H1 (cell line): ENCODE results near the gene SLC24A3. TPM values are rescaled to one million over a fixed set of nuclear protein-coding genes. Genes with fewer than 3 reads are reported as not detected.

ENCODE experiments used
- CTCF ChIA-PET: fragments of 300-600 bp; sonication (Branson Sonifier 250); formaldehyde crosslinking; loops from one replicate; lab custom pipeline; 2021; ENCODE audit not compliant: partially characterized antibody; lab: Charles Lee
- POLR2A ChIA-PET: fragments of 300-600 bp; sonication (Branson Sonifier 250); formaldehyde crosslinking; loops from one replicate; lab custom pipeline; 2021; ENCODE audit warnings: inconsistent platforms; ENCODE audit not compliant: partially characterized antibody; lab: Charles Lee
- DNase-seq, 2 experiments: peaks; one replicate each; pipeline versions ENCODE4 v3.0.0 to v3.0.0-alpha.2; 2010 to 2022; ENCODE audit warnings: low spot score in 2 of 2, low read depth in 1 of 2, mixed read lengths in 1 of 2
- FAIRE-seq: peaks from 2 replicates; lab custom pipeline; 2011; peaks lifted over from hg19 to GRCh38; lab: Jason Lieb, UNC
- H2AFZ ChIP-seq: 2 replicates; pipeline ENCODE4 v1.8.1; 2012; ENCODE audit warnings: low read length, inconsistent platforms
- H2AK5ac ChIP-seq: 2 replicates; pipeline ENCODE4 v1.6.1; 2013; ENCODE audit warnings: low read depth, low read length
- H2BK120ac ChIP-seq: replicated peaks from 2 replicates; pipeline ENCODE3; 2013; ENCODE audit warnings: low read depth, low read length, inconsistent platforms
- H2BK12ac ChIP-seq: 2 replicates; pipeline ENCODE4 v1.6.1; 2013; ENCODE audit warnings: low read depth, low read length
- H2BK15ac ChIP-seq: 2 replicates; pipeline ENCODE4 v1.6.1; 2013; ENCODE audit warnings: low read length
- H2BK20ac ChIP-seq: 2 replicates; pipeline ENCODE4 v1.6.1; 2013; ENCODE audit warnings: low read length
- H2BK5ac ChIP-seq: 2 replicates; pipeline ENCODE4 v1.6.1; 2013; ENCODE audit warnings: low read depth, low read length
- H3K14ac ChIP-seq: 2 replicates; pipeline ENCODE4 v1.6.1; 2013; ENCODE audit warnings: inconsistent platforms; ENCODE audit not compliant: insufficient read length
- H3K18ac ChIP-seq: 2 replicates; pipeline ENCODE4 v1.6.1; 2013; ENCODE audit warnings: low read length; ENCODE audit errors: extremely low read depth
- H3K23ac ChIP-seq: 2 replicates; pipeline ENCODE4 v1.6.1; 2013; ENCODE audit warnings: inconsistent platforms; ENCODE audit not compliant: insufficient read length
- H3K23me2 ChIP-seq: 2 replicates; pipeline ENCODE4 v1.6.1; 2013; ENCODE audit warnings: low read depth, low read length
- H3K27ac ChIP-seq: 2 replicates; pipeline ENCODE4 v1.6.1; 2011; ENCODE audit warnings: low read depth, low read length, inconsistent platforms
- H3K27me3 ChIP-seq, 4 experiments: replicated peaks in 1 of 4; 1 replicate in 1 of 4; 2 replicates in 3 of 4; pipeline versions ENCODE4 v1.6.1 to v1.8.1; 2011 to 2013; ENCODE audit warnings: low read length in 3 of 4, mild to moderate bottlenecking in 3 of 4, inconsistent platforms in 2 of 4, mixed read lengths in 2 of 4, moderate library complexity in 1 of 4; ENCODE audit not compliant: control insufficient read depth in 3 of 4, insufficient read depth in 3 of 4; ENCODE audit errors: extremely low read depth in 1 of 4
- H3K36me3 ChIP-seq, 4 experiments: 2 replicates each; pipeline versions ENCODE4 v1.6.1 to v1.8.1; 2011 to 2013; ENCODE audit warnings: mild to moderate bottlenecking in 4 of 4, low read length in 3 of 4, moderate library complexity in 2 of 4, control low read depth in 1 of 4, inconsistent platforms in 1 of 4; ENCODE audit not compliant: insufficient read depth in 4 of 4, control insufficient read depth in 2 of 4
- H3K4ac ChIP-seq: replicated peaks from 2 replicates; pipeline ENCODE3; 2013; ENCODE audit warnings: low read length, low read depth, mixed read lengths, inconsistent platforms; ENCODE audit not compliant: insufficient read length
- H3K4me1 ChIP-seq, 4 experiments: replicated peaks in 1 of 4; 1 replicate in 1 of 4; 2 replicates in 3 of 4; pipeline versions ENCODE4 v1.6.1 to v1.8.1; 2011 to 2013; ENCODE audit warnings: low read length in 3 of 4, inconsistent platforms in 2 of 4, mixed read lengths in 1 of 4; ENCODE audit not compliant: insufficient read depth in 4 of 4, control insufficient read depth in 3 of 4
- H3K4me2 ChIP-seq, 2 experiments: 2 replicates each; pipeline versions ENCODE4 v1.6.1 to v1.8.1; 2011 to 2013; ENCODE audit warnings: low read depth in 2 of 2, low read length in 2 of 2, control low read depth in 1 of 2, inconsistent platforms in 1 of 2, mild to moderate bottlenecking in 1 of 2; ENCODE audit not compliant: insufficient read depth in 1 of 2
- H3K4me3 ChIP-seq, 4 experiments: fragments of 200-600, 300-600 bp in 1 of 4; sonication (generic), shearing (Covaris generic), sonication (Bioruptor Twin) in 1 of 4; 2 replicates each; pipeline versions ENCODE4 v1.5.1 to v1.8.1; 2011 to 2016; ENCODE audit warnings: low read length in 4 of 4, low read depth in 3 of 4, control low read depth in 2 of 4, inconsistent platforms in 2 of 4, mild to moderate bottlenecking in 2 of 4, mixed read lengths in 1 of 4, moderate library complexity in 1 of 4; ENCODE audit not compliant: insufficient read depth in 2 of 4; ENCODE audit errors: extremely low read depth in 1 of 4
- H3K56ac ChIP-seq: replicated peaks from 2 replicates; pipeline ENCODE3; 2013; ENCODE audit warnings: low read depth, mild to moderate bottlenecking, mixed read lengths, low read length, inconsistent platforms; ENCODE audit not compliant: insufficient read length
- H3K79me1 ChIP-seq: 2 replicates; pipeline ENCODE4 v1.6.1; 2013; ENCODE audit warnings: low read depth, low read length, control low read depth
- H3K79me2 ChIP-seq, 2 experiments: 2 replicates each; pipeline versions ENCODE4 v1.6.1 to v1.8.1; 2012 to 2013; ENCODE audit warnings: low read length in 2 of 2, mild to moderate bottlenecking in 2 of 2, inconsistent platforms in 1 of 2; ENCODE audit not compliant: insufficient read depth in 2 of 2, control insufficient read depth in 1 of 2
- H3K9ac ChIP-seq, 4 experiments: replicated peaks in 1 of 4; 1 replicate in 1 of 4; 2 replicates in 3 of 4; pipeline versions ENCODE4 v1.6.1 to v1.8.1; 2011 to 2013; ENCODE audit warnings: low read depth in 3 of 4, low read length in 3 of 4, control low read depth in 2 of 4, mild to moderate bottlenecking in 2 of 4, moderate library complexity in 2 of 4, inconsistent platforms in 1 of 4; ENCODE audit errors: extremely low read depth in 1 of 4
- H3K9me3 ChIP-seq, 2 experiments: 2 replicates each; pipeline versions ENCODE4 v1.6.1 to v1.8.1; 2012 to 2013; ENCODE audit warnings: mild to moderate bottlenecking in 2 of 2, moderate library complexity in 2 of 2, control low read depth in 1 of 2, inconsistent platforms in 1 of 2, low read depth in 1 of 2, low read length in 1 of 2, mixed read lengths in 1 of 2; ENCODE audit not compliant: insufficient read depth in 2 of 2
- H4K20me1 ChIP-seq, 2 experiments: replicated peaks in 1 of 2; 2 replicates each; pipeline versions ENCODE3 to v1.8.1; 2011 to 2013; ENCODE audit warnings: inconsistent platforms in 2 of 2, low read length in 2 of 2, mild to moderate bottlenecking in 1 of 2; ENCODE audit not compliant: insufficient read depth in 2 of 2, control insufficient read depth in 1 of 2
- H4K5ac ChIP-seq: 2 replicates; pipeline ENCODE4 v1.6.1; 2013; ENCODE audit warnings: low read length, low read depth, mixed read lengths, inconsistent platforms; ENCODE audit not compliant: insufficient read length
- H4K8ac ChIP-seq: 2 replicates; pipeline ENCODE4 v1.8.0; 2013; ENCODE audit warnings: mild to moderate bottlenecking, moderate library complexity, low read length, inconsistent platforms; ENCODE audit not compliant: insufficient read depth; ENCODE audit errors: extremely low read depth
- H4K91ac ChIP-seq: replicated peaks from 2 replicates; pipeline ENCODE3; 2013; ENCODE audit warnings: low read length, mixed read lengths, inconsistent platforms; ENCODE audit not compliant: insufficient read length
- ASH2L ChIP-seq: fragments of 200-600, 300-600 bp; sonication (generic); IDR thresholded peaks from one replicate; pipeline ENCODE4 v1.7.1; 2017; ENCODE audit warnings: low read length
- GABPA ChIP-seq: IDR thresholded peaks from 2 replicates; pipeline ENCODE4 v1.6.1; 2011; ENCODE audit warnings: mild to moderate bottlenecking, low read length, moderate library complexity, borderline replicate concordance; ENCODE audit not compliant: insufficient read depth
- SIN3A ChIP-seq, 2 experiments: IDR thresholded peaks in 1 of 2; conservative IDR thresholded peaks in 1 of 2; 2 replicates each; pipeline ENCODE4 v1.6.1; 2011 to 2012; ENCODE audit warnings: low read length in 2 of 2, improper control_type of control experiment in 1 of 2, low read depth in 1 of 2, mild to moderate bottlenecking in 1 of 2
- WGBS, 2 experiments: shearing (Covaris generic) in 1 of 2; methylation state at CpG; one replicate each; pipeline versions ENCODE4 v1.1.6 to v1.1.7; 2013 to 2015; ENCODE audit warnings: low lambda C conversion rate in 2 of 2, mixed read lengths in 2 of 2, inconsistent platforms in 1 of 2, low coverage in 1 of 2, missing lambda C conversion rate in 1 of 2; ENCODE audit not compliant: insufficient replicate concordance in 2 of 2, insufficient coverage in 1 of 2, insufficient read length in 1 of 2; ENCODE audit errors: extremely low coverage in 1 of 2, missing lambda C conversion rate in 1 of 2; 5-methylcytosine and 5-hydroxymethylcytosine counted together
- polyA plus RNA-seq, 7 experiments: library from polyadenylated mRNA; depleted of rRNA in 3 of 7; stranded (reverse) in 5 of 7; unstranded in 2 of 7; fragments of >200 nt in 5 of 7; fragments of 200-250 nt in 2 of 7; gene quantifications; 1 replicate in 5 of 7; 2 replicates in 1 of 7; 4 replicates in 1 of 7; pipeline versions ENCODE4 v1.2.1 to v1.2.3, GENCODE V29; 2011 to 2013; ENCODE audit warnings: missing spikeins in 2 of 7, mixed read lengths in 2 of 7
- total RNA-seq: library from RNA; stranded (reverse); fragmentation: NEBNext Ultra II Directional; extraction: Animal tissue kit (Norgen Biotek cat#: 25700); gene quantifications from 2 replicates; pipeline ENCODE4 v1.2.1, GENCODE V29; 2021
- TF ChIP-seq, protein P1 (sequence below): IDR thresholded peaks from 2 replicates; pipeline ENCODE4 v1.6.1; 2011; ENCODE audit warnings: low read length, improper control_type of control experiment

Gene SLC24A3
- total and polyA plus RNA-seq, 2 of the 8 experiments (the other 6 are each of a cell fraction or from before 2014, with no cell fraction given), result 4.5 to 6.3 TPM

GRCh38 chr20:19313342-19314069, 101.1 kb downstream of the SLC24A3 start:
- Histone ChIP-seq H3K4me3 (no peak overlapping the region), H3K9ac (no peak overlapping the region), H4K8ac (no peak overlapping the region), H3K4ac (no peak overlapping the region), H3K36me3 (no peaks in the 10 kb centered on the region), H3K56ac (no peak overlapping the region), H2AFZ (no peak overlapping the region), H4K91ac (no peak overlapping the region), H3K27me3 (no peaks in the 10 kb centered on the region), H3K79me2 (no peaks in the 10 kb centered on the region), H4K20me1 (no peaks in the 10 kb centered on the region), H3K4me1 (no peaks in the 10 kb centered on the region), H3K79me1 (no peaks in the 10 kb centered on the region), H4K5ac (no peak overlapping the region), H3K4me2 (no peak overlapping the region), H2BK12ac (no peak overlapping the region), H3K18ac (no peak overlapping the region), H2AK5ac (no peak overlapping the region), H2BK20ac (no peak overlapping the region), H2BK15ac (no peak overlapping the region), H3K9me3 (no peaks in the 10 kb centered on the region), H2BK120ac (no peak overlapping the region), H2BK5ac (no peak overlapping the region), H3K23ac (no peak overlapping the region), H3K23me2 (no peaks in the 10 kb centered on the region), H3K27ac (no peak overlapping the region), H3K14ac (no peak overlapping the region)
- WGBS, 2 experiments, result 90% methylated on average over 6 of the region's 6 CpGs; no CpG with 5 or more reads in 1 of the 2 experiments
- no peak for DNase-seq
- TF ChIP-seq SIN3A (conservative IDR thresholded peaks at IDR 0.05 in 1 of 2, IDR thresholded peaks at IDR 0.05 in 1 of 2; ENCODE audit: low read depth in 1 of 2, low read length in 2 of 2) (no peak), ASH2L (no peak), GABPA (no peak)
- TF ChIP-seq, protein P1, sequence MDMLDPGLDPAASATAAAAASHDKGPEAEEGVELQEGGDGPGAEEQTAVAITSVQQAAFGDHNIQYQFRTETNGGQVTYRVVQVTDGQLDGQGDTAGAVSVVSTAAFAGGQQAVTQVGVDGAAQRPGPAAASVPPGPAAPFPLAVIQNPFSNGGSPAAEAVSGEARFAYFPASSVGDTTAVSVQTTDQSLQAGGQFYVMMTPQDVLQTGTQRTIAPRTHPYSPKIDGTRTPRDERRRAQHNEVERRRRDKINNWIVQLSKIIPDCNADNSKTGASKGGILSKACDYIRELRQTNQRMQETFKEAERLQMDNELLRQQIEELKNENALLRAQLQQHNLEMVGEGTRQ, result no peak
- CTCF ChIA-PET, result interaction anchor here (0.6 kb wide), 1 partner anchor 195 kb away, joined by 3 read pairs; no protein-coding TSS in a partner anchor
- no peak for FAIRE-seq
- POLR2A ChIA-PET, result no interaction called here
